Stimulated activated CD8-positive, alpha-beta memory T cell treated with anti-CD3 and anti-CD28 coated beads, Interleukin-15, amount 100 ng/mL, for 4 hours (primary cell): ENCODE results near the gene PIK3CB.
"Not testable (repeated sequence)": the region's sequence is repeated elsewhere in the genome, so short reads cannot be mapped to it uniquely, and the experiment has no call there.

Source experiments
- DNase-seq, 2 donors: peaks; one replicate each; pipeline ENCODE4 v3.0.0-alpha.2; 2020; ENCODE audit warnings: low read depth in 2 of 2

The PIK3CB gene

DNA sequence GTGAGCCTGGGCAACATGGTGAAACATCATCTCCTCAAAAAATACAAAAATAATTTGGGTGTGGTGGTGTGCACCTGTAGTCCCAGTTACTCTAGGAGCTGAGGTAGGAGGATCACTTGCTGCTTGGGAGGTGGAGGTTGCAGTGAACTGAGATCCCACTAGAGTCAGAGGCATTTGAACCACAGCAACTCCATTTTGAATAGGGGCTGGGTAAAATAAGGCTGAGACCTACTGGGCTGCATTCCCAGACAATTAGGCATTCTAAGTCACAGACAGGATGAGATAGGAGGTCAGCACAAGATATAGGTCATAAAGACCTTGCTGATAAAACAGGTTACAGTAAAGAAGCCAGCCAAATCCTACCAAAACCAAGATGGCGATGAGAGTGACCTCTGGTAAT is 12.1 kb upstream of the PIK3CB start:
- DNase-seq: not testable (repeated sequence)

DNA sequence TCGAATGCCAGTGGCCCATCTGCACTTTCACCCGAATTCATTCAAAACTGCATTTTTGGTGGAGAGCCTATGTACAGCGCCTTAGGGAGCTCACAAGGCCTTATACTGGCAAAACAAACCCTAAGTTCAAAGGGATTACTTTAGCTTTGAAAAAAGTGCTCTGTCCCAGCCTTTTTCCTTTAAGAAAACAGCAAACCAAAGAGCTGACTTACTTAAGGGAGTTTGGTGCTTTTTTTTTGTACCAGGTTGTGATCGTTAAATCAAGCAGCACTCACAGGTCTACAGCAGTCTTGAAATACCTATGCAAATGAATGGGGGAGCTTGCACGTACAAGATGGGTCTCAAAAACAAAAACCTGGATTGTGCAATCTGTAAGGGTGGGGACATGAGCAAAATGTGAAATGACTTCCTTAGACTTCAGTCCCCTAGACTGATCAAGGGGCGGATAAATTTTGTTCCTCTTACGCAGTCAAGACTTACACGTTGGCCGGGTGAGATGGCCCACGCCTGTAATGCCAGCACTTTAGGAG is 11.6 kb upstream of the PIK3CB start:
- DNase-seq: no peak

DNA sequence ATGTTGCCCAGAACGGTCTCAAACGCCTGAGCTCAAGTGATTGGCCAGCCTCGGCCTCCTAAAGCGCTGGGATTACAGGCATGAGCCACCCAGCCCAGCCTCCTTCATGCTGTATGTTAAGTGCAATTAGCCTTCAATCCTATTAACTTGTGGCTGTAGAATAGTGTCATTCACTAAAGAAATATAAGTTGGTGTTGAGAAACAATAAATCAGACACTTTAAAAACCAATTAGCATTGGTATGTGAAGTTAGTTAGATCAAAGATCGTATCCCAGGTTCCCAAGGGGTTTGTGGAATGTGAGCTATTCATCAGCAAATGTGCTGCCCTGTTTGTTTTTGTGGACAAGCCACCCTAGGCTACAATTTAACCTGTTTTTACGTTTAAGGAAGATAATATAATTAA is 11.0 kb upstream of the PIK3CB start:
- no peak for DNase-seq

DNA sequence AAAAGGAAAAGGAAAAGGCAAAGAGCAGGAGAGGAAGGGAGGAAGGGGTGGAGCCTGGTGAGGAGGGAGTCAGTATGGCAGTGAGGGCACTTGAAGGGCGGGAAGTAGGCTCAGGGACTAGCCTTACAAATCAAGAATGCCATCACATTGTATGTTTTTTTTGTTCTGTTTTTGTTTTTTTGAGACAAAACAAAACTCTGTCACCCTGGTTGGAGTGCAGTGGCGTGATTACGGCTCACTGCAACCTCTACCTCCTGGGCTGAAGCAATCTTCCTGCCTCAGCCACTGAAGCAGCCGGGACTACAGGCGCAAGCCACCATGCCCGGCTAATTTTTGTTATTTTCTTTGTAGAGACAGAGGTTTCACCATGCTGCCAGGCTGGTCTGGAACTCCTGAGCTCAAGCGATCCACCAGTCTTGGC is 10.5 kb upstream of the PIK3CB start:
- no peak for DNase-seq

DNA sequence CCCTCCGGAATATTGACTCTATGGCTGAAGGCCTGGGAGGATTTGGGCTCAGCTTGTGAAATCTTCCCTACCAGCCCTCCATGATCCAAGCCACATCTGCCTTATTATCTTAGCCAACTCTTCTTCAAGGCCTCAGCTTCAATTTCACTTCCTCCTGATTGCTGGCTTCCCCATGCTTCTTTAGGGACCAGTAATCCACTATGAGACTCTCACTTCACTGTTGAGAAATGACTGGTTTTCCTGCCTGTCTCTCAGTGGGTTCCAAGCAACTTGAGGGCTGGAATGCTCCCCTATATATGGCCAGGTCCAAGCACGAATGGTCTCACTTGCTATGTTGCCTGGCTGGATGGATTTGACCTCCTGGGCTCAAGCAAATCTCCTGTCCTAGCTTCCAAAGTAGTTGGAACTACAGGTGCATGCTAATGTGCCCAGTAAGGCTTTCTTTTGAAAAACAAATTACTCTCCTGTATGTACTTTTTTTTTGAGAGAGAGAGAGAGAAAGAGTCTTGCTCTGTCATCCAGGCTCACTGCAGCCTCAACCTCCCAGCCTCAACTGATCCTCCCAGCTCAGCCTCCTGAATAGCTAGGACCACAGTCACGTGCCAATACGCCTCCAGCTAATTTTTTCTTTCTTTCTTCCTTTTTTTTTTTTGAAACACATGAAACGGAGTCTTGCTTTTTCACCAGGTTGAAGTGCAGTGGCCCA is 7.9 kb upstream of the PIK3CB start:
- no peak for DNase-seq

DNA sequence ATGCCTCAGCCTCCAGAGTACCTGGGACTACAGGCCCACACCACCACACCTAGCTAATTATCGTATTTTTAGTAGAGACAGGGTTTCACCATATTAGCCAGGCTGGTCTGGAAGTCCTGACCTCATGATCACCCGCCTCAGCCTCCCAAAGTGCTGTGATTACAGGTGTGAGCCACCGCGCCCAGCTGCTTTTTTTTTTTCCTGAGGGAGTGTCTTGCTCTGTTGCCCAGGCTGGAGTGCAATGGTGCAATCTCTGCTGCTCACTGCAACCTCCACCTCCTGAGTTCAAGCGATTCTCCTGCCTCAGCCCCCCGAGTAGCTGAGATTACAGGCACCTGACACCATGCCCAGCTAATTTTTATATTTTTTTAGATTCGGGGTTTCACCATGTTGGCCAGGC is 3.7 kb upstream of the PIK3CB start:
- DNase-seq: not testable (repeated sequence)

DNA sequence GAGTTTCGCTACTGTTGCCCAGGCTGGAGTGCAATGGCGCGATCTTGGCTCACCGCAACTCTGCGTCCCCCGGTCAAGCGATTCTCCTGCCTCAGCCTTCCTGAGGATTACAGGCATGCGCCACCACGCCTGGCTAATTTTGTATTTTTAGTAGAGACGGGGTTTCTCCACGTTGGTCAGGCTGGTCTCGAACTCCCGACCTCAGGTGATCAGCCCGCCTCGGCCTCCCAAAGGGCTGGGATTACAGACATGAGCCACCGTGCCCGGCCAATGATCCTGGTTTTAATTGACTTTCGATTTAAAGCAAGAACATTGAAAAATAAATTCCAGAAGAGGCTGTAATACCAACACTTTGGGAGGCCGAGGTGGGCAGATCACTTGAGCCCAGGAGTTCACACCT is 1.1 kb upstream of the PIK3CB start:
- DNase-seq: not testable (repeated sequence)

DNA sequence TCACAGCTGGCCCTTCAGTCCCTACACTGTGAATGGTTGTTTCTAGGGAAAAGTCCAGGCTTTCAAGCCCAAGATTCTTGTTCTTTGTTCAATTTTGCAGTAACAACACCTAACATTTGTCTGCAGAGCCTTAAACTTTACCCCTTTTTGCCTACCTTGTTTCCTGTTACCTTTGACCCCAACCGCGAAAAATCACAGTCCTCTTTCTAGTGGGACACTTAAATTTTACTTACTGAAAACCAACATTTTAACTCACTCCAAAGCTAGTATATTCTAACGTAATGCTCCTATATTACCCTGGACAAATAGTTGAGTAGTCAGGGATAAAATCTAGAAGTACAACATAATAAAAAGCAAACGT is 649 bp upstream of the PIK3CB start:
- DNase-seq: no peak

DNA sequence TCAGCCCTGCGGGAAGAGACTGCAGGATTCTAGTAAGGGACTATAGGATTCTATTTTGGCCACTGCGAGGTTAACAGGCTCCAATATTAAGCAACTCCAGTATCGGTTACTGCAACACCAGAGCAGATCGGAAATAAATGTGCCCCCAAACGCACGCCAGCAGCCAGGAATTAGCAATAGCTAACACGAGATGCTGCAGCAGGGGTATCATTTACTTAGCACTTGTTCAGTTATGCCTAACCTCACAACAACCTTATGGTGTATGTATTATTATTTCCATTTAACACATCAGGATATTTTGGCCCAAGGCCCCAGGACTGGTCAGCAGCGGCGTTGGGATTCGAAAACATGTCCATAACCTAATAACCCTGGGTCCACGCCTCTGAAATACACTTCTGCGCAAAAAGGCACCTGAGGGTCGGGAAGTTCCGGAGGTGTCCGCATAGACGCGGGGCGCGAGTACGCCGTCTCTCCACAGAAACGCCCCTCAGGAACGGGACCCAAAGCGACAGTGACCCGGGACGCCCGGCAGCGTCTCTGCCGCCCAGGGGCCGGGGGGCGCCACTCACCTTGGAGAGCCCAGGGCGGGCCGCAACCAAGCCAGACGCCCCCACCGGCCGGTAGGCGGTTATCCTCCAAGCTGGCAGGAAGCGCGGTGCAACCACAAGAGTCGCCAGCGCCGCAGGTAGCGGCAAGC is 681 bp downstream of the PIK3CB start:
- peak in 1 of 2 donors; percentile 36 for DNase-seq

DNA sequence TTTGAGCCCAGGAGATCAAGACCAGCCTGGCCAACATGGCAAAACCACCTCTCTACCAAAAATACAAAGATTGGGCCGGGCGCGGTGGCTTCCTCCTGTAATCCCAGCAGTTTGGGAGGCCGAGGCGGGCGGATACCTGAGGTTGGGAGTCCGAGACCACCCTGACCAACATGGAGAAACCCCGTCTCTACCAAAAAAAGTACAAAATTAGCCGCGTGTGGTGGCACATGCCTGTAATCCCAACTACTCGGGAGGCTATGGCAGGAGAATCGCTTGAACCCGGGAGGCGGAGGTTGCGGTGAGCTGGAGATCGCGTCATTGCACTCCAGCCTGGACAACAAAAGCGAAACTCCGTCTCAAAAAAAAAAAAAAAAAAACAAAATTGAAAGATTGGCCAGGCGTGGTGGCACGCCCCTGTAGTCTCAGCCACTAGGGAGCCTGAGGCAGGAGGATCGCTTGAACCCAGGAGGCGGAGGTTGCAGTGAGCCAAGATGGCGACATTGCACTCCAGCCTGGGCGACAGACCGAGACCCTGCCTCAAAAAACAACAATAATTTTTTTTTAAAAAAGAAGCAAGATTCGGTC is 2.2 kb downstream of the PIK3CB start:
- not testable (repeated sequence) for DNase-seq

DNA sequence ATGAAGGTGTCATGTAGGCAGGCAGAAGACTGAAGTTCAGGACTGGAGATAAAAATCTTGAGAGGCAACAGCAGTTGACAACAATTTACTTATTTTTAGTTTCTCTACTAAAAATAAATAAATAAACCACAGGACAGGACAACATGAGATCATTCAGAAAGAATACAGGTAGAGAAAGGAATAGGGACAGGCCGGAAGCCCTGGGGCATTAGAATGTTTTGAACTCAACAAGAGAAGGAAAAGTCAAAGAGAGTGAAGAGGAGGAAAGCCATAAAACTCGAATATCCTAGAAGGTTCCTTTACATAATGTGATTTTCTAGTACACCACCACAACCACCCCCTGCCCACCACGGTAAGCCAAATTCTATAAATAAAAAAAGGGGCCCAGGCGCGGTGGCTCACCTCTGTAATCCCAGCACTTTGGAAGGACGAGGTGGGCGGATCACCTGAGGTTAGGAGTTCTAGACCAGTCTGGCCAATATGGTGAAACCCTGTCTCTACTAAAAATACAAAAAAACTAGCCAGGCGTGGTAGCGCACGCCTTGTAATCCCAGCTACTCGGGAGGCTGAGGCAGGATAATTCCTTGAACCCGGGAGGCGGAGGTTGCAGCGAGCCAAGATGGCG is 4.7 kb downstream of the PIK3CB start:
- no peak for DNase-seq

DNA sequence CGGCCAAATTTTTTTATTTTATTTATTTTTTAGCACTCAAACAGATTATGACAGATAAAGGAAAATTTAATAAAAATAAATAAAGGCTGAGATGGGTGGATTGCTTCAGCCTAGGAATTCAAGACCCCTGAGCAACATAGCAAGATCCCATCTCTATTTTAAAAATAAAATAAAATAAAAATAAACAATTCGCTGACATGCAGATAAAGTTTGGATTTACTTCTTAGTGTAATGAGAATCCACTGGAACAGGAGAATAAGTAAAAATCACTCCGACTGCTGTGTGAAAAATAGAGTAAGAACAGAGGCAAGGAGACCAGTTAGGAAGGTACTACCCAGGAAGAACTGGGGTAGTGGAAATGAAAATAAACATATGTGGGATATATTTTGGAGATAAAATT is 5.6 kb downstream of the PIK3CB start:
- no peak for DNase-seq

DNA sequence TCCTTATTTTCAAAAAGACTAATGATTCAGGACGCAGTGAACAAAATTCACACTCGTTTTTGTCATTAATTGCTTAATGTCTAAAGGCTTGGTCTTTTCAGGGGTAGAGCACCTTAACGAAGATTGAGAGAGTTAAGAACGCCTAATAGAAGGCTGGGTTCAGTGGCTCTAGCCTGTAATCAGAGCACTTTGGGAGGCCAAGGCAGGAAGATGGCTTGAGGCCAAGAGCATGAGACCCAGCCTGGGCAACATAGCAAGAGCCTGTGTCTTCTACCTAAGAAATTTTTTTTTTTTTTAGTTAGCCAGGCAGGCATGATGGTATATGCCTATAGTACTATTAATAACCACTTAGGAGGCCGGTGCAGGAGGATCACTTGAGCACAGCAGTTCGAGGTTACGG is 7.5 kb downstream of the PIK3CB start:
- no peak for DNase-seq

DNA sequence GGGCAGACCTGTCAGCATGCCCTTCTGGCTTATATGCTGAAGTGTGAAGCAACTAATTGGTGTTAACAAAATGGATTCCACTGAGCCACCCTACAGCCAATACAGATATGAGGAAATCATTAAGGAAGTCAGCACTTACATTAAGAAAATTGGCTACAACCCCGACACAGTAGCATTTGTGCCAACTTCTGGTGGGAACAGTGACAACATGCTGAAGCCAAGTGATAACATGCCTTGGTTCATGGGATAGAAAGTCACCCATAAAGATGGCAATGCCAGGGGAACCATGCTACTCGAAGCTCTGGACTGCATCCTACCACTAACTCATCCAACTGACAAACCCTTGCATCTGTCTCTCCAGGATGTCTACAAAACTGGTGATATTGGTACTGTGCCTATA is 9.4 kb downstream of the PIK3CB start:
- DNase-seq: no peak

DNA sequence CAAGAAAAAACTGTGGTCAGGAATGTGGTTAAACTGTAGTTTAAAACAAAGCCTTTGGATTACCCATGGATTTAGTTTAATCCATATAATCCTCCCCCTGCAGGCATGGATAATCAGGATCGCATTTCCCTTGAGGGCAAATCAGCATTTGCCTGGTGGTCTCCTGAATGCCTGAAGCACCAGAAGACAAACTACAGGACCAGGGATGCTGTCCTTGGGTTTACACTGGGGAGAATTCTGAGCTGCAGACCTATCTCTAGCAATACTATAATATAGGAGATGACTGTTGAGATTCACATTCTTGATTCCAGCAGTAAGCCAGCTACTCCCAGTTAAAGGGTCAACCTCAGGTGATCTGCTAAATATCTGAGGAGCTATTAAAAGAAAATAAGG is 10.6 kb downstream of the PIK3CB start:
- DNase-seq: no peak

DNA sequence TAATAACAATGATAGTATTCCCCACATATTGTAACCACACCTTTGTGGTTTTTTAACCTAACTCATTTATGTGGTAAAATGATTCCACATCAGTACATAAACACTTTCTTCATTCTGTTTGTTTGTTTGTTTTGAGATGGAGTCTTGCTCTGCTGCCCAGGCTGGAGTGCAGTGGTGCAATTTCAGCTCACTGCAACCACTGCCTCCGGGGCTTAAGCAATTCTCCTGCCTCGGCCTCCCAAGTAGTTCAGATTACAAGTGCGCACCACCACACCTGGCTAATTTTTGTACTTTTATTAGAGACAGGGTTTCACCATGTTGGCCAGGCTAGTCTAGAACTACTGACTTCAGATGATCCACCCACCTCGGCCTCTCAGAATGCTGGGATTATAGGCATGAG is 14.3 kb downstream of the PIK3CB start:
- not testable (repeated sequence) for DNase-seq

DNA sequence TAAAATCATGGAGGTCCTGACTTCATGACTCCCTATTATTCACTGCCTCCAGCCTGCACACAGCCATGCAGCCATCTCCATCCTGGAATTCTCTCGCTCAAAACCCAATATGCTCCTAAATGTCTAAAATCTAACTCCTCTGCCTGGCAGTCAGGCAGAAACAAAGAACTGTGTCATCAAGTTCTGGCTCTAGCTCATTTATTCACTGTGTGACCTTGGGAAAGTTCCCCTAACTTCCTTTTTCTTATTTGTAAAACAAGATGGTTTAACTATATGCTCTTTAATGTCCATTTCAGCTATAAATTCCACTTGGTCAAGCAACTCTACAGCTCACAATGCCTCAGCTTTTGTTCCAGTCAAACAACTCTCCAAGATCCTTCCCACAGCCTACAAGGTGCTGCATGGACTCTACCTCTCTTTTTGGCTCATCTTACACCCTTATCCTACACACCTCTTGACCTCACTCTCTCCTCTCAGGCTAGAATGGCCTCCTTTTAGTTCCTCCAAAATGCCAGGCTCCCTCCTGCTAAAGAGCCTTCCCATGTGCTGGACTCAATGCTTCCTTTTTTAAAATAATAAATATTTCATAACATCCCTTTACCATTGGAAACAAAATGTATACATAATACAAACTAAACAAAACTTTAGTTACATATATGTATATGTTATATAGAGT is 16.4 kb downstream of the PIK3CB start:
- no peak for DNase-seq

DNA sequence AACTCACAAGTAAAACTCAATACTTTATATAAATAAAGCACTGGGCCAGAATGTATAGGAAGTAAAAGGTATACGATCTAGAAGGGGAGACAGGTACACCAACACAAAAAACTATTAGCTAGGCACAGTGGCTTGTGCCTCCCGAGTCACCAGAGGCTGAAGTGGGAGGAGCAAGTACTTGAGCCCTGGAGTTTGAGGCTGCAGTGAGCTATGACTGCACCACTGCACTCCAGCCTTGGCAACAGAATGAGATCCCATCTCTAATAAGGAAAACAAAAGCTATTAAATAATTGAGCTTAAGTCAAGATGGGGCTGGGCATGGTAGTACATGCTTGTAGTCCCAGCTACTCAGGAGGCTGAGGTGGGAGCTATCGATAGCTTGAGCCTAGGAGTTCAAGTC is 17.0 kb downstream of the PIK3CB start:
- DNase-seq: no peak

DNA sequence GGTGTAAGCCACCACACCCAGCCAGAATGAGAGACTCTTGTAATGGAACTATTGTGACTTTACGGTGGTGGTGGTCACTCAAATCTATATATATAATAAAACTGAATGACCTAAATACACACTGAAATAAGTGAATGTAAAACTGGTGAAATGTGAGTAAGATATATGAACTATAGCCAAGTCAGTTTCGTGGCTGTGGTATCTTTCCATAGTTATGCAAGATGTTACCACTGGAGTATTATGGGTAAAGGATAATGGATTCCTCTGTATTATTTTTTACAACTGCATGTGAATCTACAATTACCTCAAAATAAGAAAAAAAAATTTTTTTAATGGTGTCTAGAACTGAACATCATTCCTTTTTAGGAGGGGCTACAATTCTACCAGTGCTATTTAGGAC is 21.9 kb downstream of the PIK3CB start:
- no peak for DNase-seq

DNA sequence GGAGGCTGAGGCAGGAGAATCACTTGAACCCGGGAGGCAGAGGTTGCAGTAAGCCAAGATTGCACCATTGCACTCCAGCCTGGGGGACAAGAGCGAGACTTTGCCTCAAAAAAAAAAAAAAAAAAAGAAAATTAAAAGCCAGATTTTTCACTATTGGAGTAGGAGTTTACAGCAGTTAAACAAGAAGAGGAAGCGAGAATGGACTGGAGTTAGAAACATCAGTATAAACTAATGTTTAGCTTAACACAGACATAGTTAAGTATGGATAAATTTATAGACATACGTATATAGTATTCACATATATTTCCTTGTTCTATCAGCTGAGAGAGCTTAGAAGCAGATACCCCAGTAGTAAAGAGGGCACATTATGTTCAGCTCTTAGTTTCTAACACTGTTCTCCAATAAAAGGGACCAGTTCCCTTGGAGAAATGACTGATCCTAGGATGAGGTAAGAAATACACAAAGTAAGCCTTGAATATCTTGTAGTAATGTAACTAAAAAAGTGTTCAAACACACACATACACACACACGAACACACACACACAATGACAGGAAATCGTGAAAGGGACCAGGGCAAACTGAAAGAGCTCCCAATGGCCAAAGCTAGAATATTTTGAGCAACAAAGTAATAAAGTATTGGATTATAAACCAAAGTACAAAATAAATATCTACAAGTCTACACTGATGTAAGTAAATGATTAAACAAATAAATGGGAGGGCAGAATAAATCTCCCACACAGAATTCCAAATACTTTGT is 25.1 kb downstream of the PIK3CB start:
- no peak for DNase-seq

DNA sequence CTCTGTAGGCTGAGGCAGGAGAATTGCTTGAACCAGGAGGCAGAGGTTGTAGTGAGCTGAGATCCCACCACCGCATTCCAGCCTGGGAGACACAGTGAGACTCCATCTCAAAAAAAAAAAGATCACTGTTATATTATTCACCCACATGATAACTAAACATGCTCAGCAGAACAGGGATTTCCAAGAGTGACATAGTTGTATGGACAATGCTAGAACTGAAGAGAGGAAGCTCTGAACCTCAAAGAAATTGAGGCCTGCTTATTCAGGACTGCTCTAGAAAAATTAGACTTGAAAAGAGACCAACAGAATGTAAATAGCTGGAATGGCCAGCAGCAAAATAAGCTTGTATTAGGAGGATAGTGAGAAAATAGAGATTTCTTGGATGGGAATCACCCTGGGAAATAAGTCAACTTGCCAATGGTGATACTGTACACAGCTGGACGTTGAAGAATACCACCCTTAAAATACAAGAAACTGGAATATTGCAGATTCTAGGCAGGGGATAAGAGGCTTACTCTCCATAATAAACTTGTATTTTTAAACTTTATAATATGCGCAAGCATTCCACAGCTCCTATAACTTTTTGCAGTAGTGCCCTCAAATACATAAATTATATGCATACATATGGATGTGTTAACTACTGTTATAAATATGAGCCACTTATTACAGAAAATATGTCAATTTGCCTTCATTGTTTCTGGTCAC is 28.2 kb downstream of the PIK3CB start:
- no peak for DNase-seq
